MCF 10A (cell line): ENCODE results near the gene PTPRN2. TPM values are rescaled to one million over a fixed set of nuclear protein-coding genes. Genes with fewer than 3 reads are reported as not detected.

Experiments used
- BruUV-seq: library from RNA; stranded (reverse); fragments of 400-500 nt; replicated peaks from 2 replicates; lab custom pipeline; 2021; lab: Mats Ljungman, UMichigan
- CTCF ChIA-PET: fragments of 300-600 bp; sonication (Branson Sonifier 250); formaldehyde crosslinking; extraction: SDS; loops from one replicate; lab custom pipeline; 2021; ENCODE audit warnings: antibody characterized with exemption, inconsistent platforms; lab: Yijun Ruan, JAX
- POLR2A ChIA-PET: fragments of 300-600, 350-650 bp; sonication (Branson Sonifier 250); formaldehyde crosslinking; extraction: SDS; loops from one replicate; lab custom pipeline; 2020; ENCODE audit warnings: antibody characterized with exemption, inconsistent platforms; lab: Yijun Ruan, JAX
- DNase-seq: peaks from one replicate; pipeline ENCODE4 v3.0.0-alpha.2; 2018; ENCODE audit not compliant: unreplicated experiment
- H3K27ac Mint-ChIP-seq: one replicate; pipeline ENCODE4 v1.8.0; 2022; ENCODE audit warnings: mild to moderate bottlenecking, low read depth, mixed read lengths; ENCODE audit not compliant: unreplicated experiment
- H3K27me3 Mint-ChIP-seq: one replicate; pipeline ENCODE4 v1.8.0; 2022; ENCODE audit warnings: mixed read lengths; ENCODE audit not compliant: insufficient read depth, unreplicated experiment
- H3K36me3 Mint-ChIP-seq: one replicate; pipeline ENCODE4 v1.8.0; 2022; ENCODE audit warnings: mild to moderate bottlenecking, moderate library complexity, mixed read lengths; ENCODE audit not compliant: insufficient read depth, unreplicated experiment
- H3K4me1 Mint-ChIP-seq: one replicate; pipeline ENCODE4 v1.8.0; 2022; ENCODE audit warnings: mixed read lengths; ENCODE audit not compliant: insufficient read depth, unreplicated experiment
- H3K4me3 Mint-ChIP-seq: one replicate; pipeline ENCODE4 v1.8.0; 2022; ENCODE audit warnings: mild to moderate bottlenecking, moderate library complexity, mixed read lengths; ENCODE audit not compliant: unreplicated experiment
- H3K9me3 Mint-ChIP-seq: one replicate; pipeline ENCODE4 v1.8.0; 2022; ENCODE audit warnings: mixed read lengths; ENCODE audit not compliant: unreplicated experiment
- CTCF ChIP-seq: fragments of 200-600 bp; IDR thresholded peaks from one replicate; pipeline ENCODE4 v1.8.0; 2022; ENCODE audit warnings: antibody characterized with exemption, mild to moderate bottlenecking; ENCODE audit not compliant: unreplicated experiment
- intact Hi-C: fragments of 100-400 bp; cut with micrococcal nuclease; formaldehyde crosslinking; loops from 2 replicates; pipeline ENCODE4 v1.14.1; 2022
- total RNA-seq: library from RNA; stranded (reverse); gene quantifications from 2 replicates; pipeline ENCODE4 v1.2.3, GENCODE V29; 2022

The PTPRN2 gene
- total RNA-seq, 1 experiment from 2014 or later = 4.5 TPM

GRCh38 chr7:157561816-157562410, 1025.7 kb downstream of the PTPRN2 start:
- intact Hi-C loops = no loop called here
- Mint-ChIP-seq H3K9me3 (peaks cover 6% of the 10 kb centered on the region), H3K27ac (no peak overlapping the region), H3K27me3 (no peaks in the 10 kb centered on the region), H3K4me3 (no peak overlapping the region), H3K36me3 (no peaks in the 10 kb centered on the region), H3K4me1 (no peaks in the 10 kb centered on the region)
- ChIA-PET CTCF (interaction anchor here (0.8 kb wide), 1 partner anchor 175 kb away, joined by 4 read pairs; no protein-coding TSS in a partner anchor), POLR2A (no interaction called here)
- TF ChIP-seq CTCF = no peak
- no TSS peak for BruUV-seq
- DNase-seq = no peak

GRCh38 chr7:157561523-157561785, 1026.2 kb downstream of the PTPRN2 start:
- CTCF ChIA-PET = interaction anchor here (0.6 to 0.8 kb wide), 2 partner anchors 13 to 174 kb away, joined by 3 to 4 read pairs; no protein-coding TSS in a partner anchor

GRCh38 chr7:157560710-157561522, 1026.7 kb downstream of the PTPRN2 start:
- intact Hi-C loops = no loop called here
- no TSS peak for BruUV-seq
- no peak overlapping the region for H3K27ac Mint-ChIP-seq
- TF ChIP-seq CTCF = no peak
- H3K4me3 Mint-ChIP-seq = no peak overlapping the region
- ChIA-PET POLR2A (no interaction called here), CTCF (interaction anchor here (0.6 kb wide), 1 partner anchor 13 kb away, joined by 3 read pairs; no protein-coding TSS in a partner anchor)
- no peaks in the 10 kb centered on the region for H3K4me1 Mint-ChIP-seq
- H3K36me3 Mint-ChIP-seq = no peaks in the 10 kb centered on the region
- DNase-seq = no peak
- H3K27me3 Mint-ChIP-seq = no peaks in the 10 kb centered on the region
- peaks cover 6% of the 10 kb centered on the region for H3K9me3 Mint-ChIP-seq

More at GRCh38 chr7:157561523-157561785, 1026.2 kb downstream of the PTPRN2 start:
- intact Hi-C loops = no loop called here
- no peak for TF ChIP-seq CTCF
- H3K4me1 Mint-ChIP-seq = no peaks in the 10 kb centered on the region
- no peak overlapping the region for H3K4me3 Mint-ChIP-seq
- no peak overlapping the region for H3K27ac Mint-ChIP-seq
- DNase-seq = no peak
- H3K27me3 Mint-ChIP-seq = no peaks in the 10 kb centered on the region
- H3K36me3 Mint-ChIP-seq = no peaks in the 10 kb centered on the region
- BruUV-seq = no TSS peak
- POLR2A ChIA-PET = no interaction called here
- H3K9me3 Mint-ChIP-seq = peaks cover 6% of the 10 kb centered on the region

- intact Hi-C loops = no loop called here
- H3K4me3 Mint-ChIP-seq = no peak overlapping the region
- H3K9me3 Mint-ChIP-seq = peaks cover 6% of the 10 kb centered on the region
- H3K27me3 Mint-ChIP-seq = no peaks in the 10 kb centered on the region
- H3K27ac Mint-ChIP-seq = no peak overlapping the region
- H3K4me1 Mint-ChIP-seq = no peaks in the 10 kb centered on the region
- no peak for DNase-seq
- no peaks in the 10 kb centered on the region for H3K36me3 Mint-ChIP-seq
- BruUV-seq = no TSS peak
- POLR2A ChIA-PET = no interaction called here
- CTCF ChIA-PET = no interaction called here
- TF ChIP-seq CTCF = no peak
Measured at GRCh38 chr7:157560258-157560654, 1027.4 kb downstream of the PTPRN2 start.
